ENCODE data around the gene GMPR2. TPM values are rescaled to one million over a fixed set of nuclear protein-coding genes. Genes with fewer than 3 reads are reported as not detected.

The GMPR2 gene
- total and polyA plus RNA-seq, 2 experiments from 2014 or later = 69.6 to 83.4 TPM

GRCh38 chr14:24235804-24236688 lies 3.3 kb downstream of the GMPR2 start:
- WGBS (ENCODE audit: low lambda C conversion rate, missing lambda C conversion rate) = 98% methylated on average over 5 of the region's 5 CpGs
- Histone ChIP-seq H3K27ac (no peak overlapping the region), H3K4me3 (no peak overlapping the region), H3K79me2 (peaks cover 59% of the 10 kb centered on the region), H2AFZ (no peak overlapping the region), H3K27me3 (no peaks in the 10 kb centered on the region), H3K4me2 (no peak overlapping the region), H3K36me3 (replicated peaks; ENCODE audit: insufficient read depth, low read depth) (no peaks in the 10 kb centered on the region), H3K4me1 (ENCODE audit: insufficient read depth) (peaks cover 17% of the 10 kb centered on the region), H4K20me1 (ENCODE audit: insufficient read depth, poor library complexity, severe bottlenecking) (peaks cover 4% of the 10 kb centered on the region), H3K9me3 (ENCODE audit: low read depth) (no peaks in the 10 kb centered on the region), H3K9me2 (replicated peaks; ENCODE audit: insufficient read depth) (no peaks in the 10 kb centered on the region)
- DNase-seq (ENCODE audit: low spot score) = no peak
- TF ChIP-seq EZH2 (IDR thresholded peaks at IDR 0.05; ENCODE audit: borderline replicate concordance) = no peak
- no peak for TF ChIP-seq EZH2phosphoT487 (IDR thresholded peaks at IDR 0.05; ENCODE audit: low read depth, severe bottlenecking, unreplicated experiment)
- no peak for TF ChIP-seq CTCF (IDR thresholded peaks at IDR 0.05; ENCODE audit: poor library complexity)

- no peaks in the 10 kb centered on the region for H3K36me3 ChIP-seq (replicated peaks; ENCODE audit: insufficient read depth, low read depth)
- WGBS (ENCODE audit: low lambda C conversion rate, missing lambda C conversion rate) = 95% methylated on average over 6 of the region's 6 CpGs
- no peak overlapping the region for H3K4me3 ChIP-seq
- DNase-seq (ENCODE audit: low spot score) = no peak
- no peak overlapping the region for H2AFZ ChIP-seq
- H3K27ac ChIP-seq = no peak overlapping the region
- TF ChIP-seq CTCF (IDR thresholded peaks at IDR 0.05; ENCODE audit: poor library complexity) (no peak), EZH2phosphoT487 (IDR thresholded peaks at IDR 0.05; ENCODE audit: low read depth, severe bottlenecking, unreplicated experiment) (no peak), EZH2 (IDR thresholded peaks at IDR 0.05; ENCODE audit: borderline replicate concordance) (no peak)
- peaks cover 4% of the 10 kb centered on the region for H4K20me1 ChIP-seq (ENCODE audit: insufficient read depth, poor library complexity, severe bottlenecking)
- no peaks in the 10 kb centered on the region for H3K9me3 ChIP-seq (ENCODE audit: low read depth)
- H3K4me1 ChIP-seq (ENCODE audit: insufficient read depth) = peaks cover 12% of the 10 kb centered on the region
- H3K4me2 ChIP-seq = no peak overlapping the region
- no peaks in the 10 kb centered on the region for H3K9me2 ChIP-seq (replicated peaks; ENCODE audit: insufficient read depth)
- no peaks in the 10 kb centered on the region for H3K27me3 ChIP-seq
- peaks cover 58% of the 10 kb centered on the region for H3K79me2 ChIP-seq
Observed at GRCh38 chr14:24236689-24237462, 4.1 kb downstream of the GMPR2 start.

GRCh38 chr14:24237463-24237955 lies 4.8 kb downstream of the GMPR2 start:
- H4K20me1 ChIP-seq (ENCODE audit: insufficient read depth, poor library complexity, severe bottlenecking) = peaks cover 4% of the 10 kb centered on the region
- no peak for DNase-seq (ENCODE audit: low spot score)
- TF ChIP-seq CTCF (IDR thresholded peaks at IDR 0.05; ENCODE audit: poor library complexity) (no peak), EZH2phosphoT487 (IDR thresholded peaks at IDR 0.05; ENCODE audit: low read depth, severe bottlenecking, unreplicated experiment) (no peak), EZH2 (IDR thresholded peaks at IDR 0.05; ENCODE audit: borderline replicate concordance) (no peak)
- no peaks in the 10 kb centered on the region for H3K9me2 ChIP-seq (replicated peaks; ENCODE audit: insufficient read depth)
- no peak overlapping the region for H2AFZ ChIP-seq
- no peak overlapping the region for H3K4me3 ChIP-seq
- no peak overlapping the region for H3K27ac ChIP-seq
- H3K36me3 ChIP-seq (replicated peaks; ENCODE audit: insufficient read depth, low read depth) = no peaks in the 10 kb centered on the region
- H3K9me3 ChIP-seq (ENCODE audit: low read depth) = no peaks in the 10 kb centered on the region
- peaks cover 57% of the 10 kb centered on the region for H3K79me2 ChIP-seq
- H3K4me1 ChIP-seq (ENCODE audit: insufficient read depth) = peaks cover 12% of the 10 kb centered on the region
- no peaks in the 10 kb centered on the region for H3K27me3 ChIP-seq
- H3K4me2 ChIP-seq = no peak overlapping the region
- 94% methylated on average over 2 of the region's 2 CpGs for WGBS (ENCODE audit: low lambda C conversion rate, missing lambda C conversion rate)

Data from hepatocyte (in vitro differentiated cells).